Effector CD4-positive, alpha-beta T cell (primary cell): Measurements from ENCODE around the gene PRODH.
A peak's percentile ranks its signal among the peaks of the same experiment; 100 is the strongest.
"Not testable (repeated sequence)": the region's sequence is repeated elsewhere in the genome, so short reads cannot be mapped to it uniquely, and the experiment has no call there.

Experiments used
- DNase-seq: peaks from one replicate; pipeline ENCODE4 v3.0.0-alpha.2; 2020

Gene PRODH

DNA sequence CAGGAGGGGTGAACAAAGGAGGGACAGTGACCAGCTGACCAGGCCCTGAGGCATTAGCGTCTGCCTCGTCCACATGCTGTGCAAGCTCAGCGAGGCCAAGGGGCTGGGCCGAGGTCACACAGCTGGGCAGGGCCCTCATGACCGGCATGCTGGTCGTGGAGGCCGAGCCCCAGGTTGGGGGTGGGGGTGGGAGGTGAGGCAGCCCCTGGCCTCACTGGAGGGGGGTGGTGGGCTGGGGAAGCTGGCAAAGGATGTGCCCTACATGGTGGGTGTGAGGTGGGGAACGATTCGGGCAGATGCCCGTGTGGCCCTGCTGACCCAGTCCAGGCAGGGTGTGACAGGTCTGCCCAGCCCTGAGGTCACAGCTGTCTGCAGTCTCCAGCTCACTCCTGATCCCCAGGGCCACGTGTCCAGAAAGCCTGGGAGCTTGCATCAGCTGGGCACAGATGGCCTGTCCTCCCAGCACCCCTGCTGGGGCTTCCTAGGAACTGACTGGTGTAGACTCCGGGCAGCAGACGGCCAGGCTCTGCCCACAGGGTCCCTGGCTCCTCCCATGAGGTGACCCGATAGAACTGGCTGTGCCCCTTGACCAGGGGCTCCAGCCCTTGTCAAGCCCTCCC, 31.4 kb upstream of the PRODH start:
- not testable (repeated sequence) for DNase-seq

DNA sequence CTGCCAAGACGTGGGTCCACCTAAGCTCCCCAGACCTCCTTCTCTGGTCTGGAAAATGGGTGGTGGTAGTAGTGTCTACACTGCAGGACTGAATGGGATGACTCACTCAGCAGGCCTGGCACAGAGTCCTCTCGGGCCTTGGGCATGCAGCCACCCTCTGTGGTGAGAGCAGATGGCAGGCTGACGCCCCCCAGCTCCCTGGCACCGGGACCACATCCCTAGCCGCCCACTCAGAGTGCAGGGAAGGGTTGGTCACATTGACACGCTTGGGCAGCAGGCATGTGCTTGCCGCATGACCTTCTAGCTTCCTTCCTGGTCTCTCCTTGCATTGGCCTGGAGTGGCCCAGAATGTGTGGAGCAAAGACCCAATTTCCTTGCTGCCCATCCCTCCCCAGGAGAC, 30.7 kb upstream of the PRODH start:
- no peak for DNase-seq

DNA sequence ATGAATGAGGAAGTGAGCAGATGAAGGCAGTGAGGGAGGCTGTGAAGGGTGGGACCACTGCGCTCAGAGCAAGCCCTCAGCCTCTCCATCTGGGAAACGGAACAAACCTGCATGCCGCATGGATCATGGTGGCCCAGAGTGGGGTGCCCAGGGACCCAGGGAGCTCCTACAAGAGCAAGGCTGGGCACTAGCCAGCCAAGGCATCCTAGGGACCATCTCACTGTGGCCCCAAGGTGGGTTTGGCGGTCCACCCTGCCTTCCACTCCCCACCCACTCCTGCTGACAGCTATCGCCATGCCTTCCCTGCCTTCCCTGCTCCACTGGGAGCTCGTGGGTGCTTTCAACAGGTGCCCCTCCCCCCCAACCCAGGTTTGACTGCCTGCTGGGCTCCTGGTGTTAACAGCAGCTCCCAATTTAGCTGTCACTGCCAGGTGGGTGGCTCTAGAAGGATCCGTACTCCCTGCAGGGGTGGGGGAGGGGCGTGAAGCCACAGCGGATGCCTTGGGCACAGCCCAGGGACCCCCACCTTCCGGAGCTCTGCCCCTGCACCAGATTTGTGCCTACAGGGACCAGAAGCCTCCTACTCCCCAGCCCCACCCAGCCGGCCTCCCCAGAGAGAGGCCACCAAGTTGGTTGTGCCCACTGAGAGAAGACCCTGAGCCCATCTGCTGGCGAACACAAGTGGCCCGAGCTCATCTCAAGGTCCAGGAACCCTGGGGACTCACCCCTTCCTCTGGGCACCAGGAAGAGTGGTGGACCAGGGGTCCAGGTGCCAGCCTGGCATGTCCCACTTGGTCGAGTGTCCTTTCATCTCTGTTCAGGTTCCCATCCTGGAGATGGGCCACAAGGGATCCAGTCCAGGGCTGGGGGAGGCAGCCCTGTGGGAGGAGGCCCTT, 29.7 kb upstream of the PRODH start:
- DNase-seq = no peak

DNA sequence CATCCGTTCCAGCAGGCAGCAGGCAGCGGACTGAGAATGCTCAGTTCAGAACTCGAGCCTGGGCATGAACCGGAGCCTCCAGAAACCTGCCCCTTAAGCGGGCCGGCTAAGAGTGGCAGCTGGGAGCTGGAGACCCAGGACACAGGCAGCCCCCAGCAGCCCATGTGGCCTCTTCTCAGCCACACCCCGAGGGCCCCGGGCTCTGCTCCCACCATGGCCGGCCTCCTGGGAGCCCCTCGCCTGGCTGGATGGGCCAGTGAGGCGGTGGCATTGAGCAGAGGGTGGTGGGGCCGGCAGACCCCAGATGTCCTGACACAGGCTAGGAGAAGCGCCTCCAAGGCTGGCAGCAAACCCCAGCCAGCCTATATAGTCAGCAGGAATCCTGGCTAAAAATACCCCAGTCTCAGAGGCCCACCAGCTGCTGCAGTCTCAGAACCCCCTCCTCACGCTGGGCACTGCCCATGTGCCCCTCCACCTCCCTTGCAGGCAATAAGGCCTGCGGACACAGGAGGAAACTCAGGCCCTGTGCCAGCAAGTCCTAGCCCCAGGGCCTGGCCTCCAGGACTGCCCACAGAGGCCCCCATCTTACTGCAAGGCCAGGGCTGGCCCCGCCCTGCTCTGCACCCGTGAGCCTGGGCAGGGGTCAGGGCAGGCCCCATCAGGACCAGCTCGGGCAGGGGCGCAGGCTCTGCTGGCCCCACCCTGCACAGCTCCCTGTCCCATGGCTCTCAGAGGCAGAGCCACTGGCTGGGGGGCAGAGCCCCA, 28.6 kb upstream of the PRODH start:
- not testable (repeated sequence) for DNase-seq

DNA sequence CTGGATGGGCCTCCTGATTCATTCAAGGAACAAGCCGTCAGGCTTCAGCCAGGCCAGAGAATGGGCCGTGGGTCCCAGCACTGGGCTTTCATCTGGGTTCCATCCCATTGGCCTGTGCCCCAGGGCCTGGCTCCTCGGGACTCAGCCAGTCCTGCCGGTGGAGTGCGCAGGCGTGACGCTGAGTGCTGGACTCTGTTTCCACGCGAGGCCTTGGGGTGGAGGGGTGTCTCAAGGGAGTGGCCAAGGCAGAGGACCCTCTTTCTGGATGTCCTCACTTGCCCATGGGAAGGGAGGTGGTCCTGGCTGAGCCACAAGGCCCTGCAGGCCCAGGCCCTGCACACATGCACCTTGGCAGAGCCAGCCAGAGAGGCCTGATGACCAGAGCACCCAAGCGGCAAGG, 28.0 kb upstream of the PRODH start:
- not testable (repeated sequence) for DNase-seq

DNA sequence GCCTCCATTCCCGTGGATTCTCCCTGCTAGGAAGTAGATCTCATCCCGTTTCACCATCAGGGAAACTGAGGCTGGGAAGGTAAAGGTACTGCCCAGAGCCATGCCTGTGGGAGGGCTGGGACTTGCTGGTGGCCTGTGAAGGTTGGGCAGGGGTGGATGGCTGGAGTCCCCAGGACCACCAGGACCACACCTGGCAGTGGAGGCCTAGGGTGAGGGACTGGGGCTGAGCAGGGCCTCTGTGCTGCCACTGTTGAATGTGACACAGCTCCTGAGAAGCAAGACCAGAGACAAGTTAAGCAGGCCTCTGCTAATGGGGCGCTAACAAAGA, 26.2 kb upstream of the PRODH start:
- DNase-seq = no peak

DNA sequence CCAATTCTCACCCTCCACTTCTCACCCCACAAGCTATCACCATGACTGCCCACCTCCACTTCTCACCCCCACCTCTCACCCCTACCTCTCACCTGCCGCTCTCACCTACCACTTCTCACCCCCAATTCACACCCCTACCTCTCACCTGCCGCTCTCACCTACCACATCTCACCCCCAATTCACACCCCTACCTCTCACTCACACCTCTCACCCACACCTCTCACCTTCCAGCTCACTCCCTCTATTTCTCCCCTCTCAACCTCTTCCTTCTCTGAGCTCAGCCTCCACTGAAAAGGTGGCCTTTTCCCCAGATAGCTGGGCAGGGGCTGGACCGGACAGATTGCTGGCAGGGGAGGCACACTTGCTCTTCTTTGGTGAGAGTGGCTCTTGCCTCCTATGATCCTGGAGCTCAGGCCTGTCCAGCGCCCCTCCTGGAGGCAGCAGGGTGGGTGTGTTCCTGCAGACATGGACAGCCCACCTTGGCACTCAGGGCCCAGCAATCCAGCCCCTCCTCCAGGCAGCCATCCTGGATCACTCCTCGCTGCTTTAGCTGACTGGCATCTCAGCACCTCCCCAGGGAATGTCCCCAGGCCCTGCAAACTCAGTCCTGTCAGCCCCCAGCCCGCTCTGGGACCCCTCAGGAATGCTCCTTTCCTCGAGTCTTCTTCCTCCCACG, 25.7 kb upstream of the PRODH start:
- DNase-seq = not testable (repeated sequence)

DNA sequence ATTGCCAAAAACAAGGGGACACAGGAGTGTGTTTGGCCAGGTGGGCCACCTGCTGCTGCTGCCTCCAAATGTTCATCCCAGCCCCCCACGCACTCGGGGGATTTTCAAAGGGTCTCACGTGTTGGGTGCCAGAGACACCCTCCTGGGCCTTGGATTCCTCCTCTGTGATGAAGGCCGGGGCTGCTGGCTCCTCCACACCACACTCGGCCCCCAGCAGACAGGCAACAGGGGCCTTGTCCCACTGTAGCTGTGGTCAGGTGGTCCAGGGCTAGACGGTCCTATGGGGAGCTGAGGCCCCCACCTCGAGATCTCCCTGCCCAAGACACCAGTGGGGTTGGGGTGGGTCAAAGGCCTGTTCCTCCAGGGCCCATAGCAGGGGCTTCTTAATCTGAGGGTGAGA, 25.1 kb upstream of the PRODH start:
- DNase-seq = not testable (repeated sequence)

DNA sequence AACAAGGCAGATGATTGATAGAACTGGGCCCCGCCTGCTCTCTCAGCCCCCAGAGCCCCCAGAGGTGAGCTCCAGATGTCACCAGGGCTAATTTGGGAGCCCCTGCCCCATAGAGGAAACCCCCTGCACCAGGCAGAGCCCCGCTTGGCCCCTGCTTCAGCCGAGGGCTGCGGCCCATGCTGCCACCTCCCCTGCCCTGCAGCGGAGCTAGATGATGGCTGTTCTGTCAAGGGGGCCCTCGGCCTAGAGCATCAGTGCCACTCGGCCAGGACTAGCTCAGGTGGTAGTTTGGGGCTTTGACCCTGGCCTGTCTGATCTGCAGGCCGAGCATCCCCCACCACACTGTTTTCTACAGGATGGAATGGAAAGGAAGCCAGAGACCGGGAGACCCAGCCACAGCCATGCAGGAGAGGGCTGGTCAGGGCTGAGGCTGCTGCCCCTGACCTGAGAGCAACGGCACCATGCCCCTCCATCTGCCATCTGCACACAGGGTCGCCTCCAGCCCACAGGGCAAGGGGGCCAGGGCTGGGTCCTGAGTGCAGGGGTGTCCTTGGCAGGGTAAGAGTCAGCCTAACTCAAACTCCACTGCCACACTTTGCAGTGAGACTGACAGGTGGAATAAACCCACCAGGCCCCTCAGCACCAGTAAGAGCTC, 24.2 kb upstream of the PRODH start:
- DNase-seq = not testable (repeated sequence)

DNA sequence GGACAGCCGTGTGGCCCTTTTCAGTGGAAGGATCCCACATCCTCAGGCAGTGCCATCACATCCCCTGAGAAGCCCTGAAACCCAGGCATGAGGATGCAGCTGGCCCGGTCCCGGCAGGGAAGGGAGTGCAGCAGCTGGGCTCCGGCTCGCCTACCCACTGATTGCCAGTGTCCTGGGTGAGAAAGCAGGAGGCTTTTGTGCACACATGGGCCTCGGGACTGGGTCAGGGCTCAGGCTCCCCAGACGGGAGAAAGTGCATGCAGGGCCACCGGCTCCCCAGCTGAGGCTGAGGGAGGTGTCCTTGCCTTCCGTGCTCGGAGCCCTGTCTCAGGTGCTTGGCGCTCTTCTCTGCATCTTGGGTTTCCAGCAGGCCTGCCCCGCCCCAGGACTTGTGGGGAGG, 23.6 kb upstream of the PRODH start:
- not testable (repeated sequence) for DNase-seq

DNA sequence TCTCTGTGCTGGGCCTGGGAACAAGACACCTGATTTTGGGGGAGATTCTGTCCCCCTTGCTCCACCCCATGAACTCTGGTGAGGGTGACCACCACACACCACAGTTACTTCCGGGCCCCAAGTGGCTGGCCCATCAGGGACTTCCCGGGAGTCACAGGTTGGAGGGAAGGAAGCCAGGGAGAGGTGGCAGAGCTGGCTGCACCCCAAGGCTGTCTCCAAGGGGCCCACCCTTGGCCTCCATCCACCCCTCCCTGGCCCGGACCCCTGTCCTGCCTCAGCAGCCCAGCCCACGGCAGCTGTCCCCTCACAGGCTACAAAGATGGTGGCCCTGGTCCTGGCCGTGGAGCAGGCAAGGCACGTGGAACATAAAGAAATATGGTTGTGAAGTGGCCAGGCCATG, 23.2 kb upstream of the PRODH start:
- not testable (repeated sequence) for DNase-seq

DNA sequence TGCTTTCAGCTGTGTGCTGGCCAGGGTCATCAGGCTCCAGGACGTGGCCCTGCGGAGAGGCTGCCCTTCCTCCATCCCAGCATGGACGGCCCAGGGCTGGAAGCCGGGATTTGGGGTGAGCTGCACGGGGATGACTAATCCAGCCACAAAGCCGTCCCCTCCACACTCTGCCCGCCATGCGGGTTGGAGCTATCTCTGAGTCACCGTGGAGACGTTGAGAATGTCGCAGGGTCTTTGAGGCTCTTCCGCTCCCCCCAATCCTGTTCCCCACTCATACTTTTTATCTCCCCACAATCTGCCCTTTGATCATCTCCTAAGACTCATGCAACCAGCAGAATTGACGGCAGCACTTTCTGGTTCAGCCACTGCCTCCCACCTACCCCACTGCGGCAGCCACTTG, 22.6 kb upstream of the PRODH start:
- DNase-seq = not testable (repeated sequence)

DNA sequence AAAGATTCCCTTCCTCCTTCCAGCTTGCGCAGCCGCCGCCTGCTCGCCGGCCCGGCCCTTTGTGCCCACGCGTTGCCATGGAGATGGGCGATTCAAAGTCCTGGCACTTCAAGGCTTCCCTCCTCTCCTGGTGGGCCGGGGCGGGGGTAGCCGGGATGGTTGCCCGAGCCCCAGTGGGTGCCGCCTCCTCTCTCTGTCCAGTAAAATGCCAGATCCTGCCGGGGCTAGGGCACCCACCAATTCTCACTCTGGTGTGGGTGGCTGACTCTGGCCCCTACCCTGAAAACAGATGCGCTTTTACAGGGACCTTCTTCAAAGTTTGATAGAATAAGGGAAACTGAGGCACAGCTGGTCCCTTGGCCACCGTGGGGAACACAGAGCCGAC, 22.2 kb upstream of the PRODH start:
- not testable (repeated sequence) for DNase-seq

DNA sequence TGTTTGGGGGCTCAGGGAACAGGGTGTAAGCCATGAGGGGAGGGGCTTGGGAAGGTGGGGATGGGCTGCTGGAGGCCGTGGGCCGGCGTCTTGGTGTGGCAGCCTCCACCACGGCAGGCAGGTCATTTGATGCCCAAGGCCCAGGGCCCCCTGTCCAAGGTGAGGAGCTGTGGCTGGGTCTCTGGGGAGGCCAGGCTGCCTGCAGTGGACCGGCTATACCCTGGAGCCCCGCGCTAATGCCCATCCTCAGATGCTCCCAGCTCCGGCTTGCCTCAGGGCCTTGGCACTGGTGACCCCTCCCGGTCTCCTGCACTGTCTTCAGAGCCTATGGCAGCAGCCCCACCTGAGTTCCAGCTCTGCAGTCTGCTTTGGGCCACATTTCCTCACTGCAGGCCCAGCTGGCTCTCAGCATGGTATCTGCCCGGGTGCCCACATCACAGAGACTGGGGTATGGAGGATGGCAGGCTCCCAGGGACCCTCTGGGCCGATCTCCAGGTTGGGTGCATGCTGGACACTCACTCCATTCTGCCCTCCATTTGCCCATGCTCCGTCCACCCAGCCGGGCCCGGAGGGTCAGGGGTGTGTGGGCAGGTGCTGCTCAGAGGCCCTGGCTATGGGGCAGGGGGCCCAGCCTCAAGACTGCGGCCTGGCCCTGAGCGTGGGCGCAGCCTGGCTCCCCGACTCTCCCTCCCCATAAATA, 21.7 kb upstream of the PRODH start:
- DNase-seq = not testable (repeated sequence)

DNA sequence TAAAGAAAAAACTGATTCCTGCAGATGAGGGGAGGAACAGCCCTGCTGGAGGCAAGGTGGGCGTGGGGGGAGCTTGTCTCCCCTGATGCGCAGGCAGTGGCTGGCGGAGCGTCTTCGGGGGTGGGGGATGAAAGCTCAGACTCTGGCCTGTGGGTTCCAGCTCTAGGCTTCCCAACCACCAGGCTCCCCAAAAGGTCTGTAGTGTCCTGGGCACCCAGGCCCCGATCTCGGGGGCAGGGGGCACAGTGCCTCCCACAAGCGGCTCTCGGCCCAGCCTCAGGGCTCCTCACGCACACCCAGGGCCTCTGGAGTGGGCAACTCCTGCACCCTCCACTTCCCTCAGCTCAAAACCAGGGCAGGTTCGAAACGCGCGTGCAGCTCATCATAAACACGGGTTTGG, 20.9 kb upstream of the PRODH start:
- DNase-seq = not testable (repeated sequence)

DNA sequence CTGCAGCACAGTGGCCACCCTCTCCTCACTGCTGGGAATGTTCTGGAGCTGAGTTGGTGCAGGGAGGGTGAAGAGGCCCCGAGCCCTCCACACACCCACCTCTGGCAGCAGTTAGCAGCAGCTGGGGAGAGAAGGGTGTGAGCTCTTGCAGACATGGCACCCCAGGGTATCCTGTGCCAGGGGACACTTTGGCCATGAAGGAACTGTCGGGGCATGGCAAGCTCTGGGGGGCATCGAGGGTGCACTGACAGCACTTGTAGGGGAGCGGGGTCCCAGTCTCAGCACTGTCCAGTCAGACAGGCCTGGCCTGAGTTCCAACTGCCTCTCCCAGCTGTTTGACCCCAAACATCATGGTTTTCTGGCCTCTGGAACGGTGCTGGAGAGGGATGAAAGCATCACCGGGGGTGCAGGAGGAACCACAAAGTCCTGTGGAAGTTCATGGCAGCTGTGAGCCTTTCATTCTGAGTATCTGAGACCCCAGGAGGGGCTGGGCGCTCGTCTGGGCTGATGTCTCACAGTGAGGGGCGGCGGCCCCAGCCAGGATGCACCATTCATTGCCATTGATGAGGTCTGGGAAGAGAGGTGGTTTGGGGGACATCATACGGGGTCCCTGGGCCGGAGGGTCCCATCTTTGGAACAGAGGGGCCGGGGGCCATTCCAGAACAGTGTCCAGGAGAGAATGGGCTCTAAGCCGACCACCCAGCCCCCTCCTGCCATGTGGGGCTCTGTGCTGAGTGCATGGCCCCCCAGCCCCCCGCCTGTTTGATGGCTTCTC, 20.2 kb upstream of the PRODH start:
- DNase-seq = not testable (repeated sequence)

DNA sequence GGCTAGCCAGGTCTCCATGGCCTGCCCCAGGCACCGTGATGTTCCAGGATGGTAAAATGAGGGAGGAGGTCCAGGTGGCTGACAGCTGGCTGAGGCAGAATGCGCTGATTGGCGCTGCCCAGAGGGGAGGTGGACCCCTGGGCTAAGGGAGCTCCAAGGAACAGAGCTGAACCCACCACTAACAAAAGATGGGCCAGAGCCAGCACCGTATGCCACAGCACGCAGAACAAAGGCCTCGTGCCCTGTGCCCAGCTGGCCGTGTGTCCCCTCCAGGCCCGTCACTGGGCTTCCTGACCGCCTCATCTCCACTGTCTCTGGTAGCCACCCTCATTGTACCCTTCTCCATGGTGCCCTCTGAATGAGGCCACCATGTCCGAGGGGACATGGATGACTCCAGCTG, 19.6 kb upstream of the PRODH start:
- DNase-seq = no peak

DNA sequence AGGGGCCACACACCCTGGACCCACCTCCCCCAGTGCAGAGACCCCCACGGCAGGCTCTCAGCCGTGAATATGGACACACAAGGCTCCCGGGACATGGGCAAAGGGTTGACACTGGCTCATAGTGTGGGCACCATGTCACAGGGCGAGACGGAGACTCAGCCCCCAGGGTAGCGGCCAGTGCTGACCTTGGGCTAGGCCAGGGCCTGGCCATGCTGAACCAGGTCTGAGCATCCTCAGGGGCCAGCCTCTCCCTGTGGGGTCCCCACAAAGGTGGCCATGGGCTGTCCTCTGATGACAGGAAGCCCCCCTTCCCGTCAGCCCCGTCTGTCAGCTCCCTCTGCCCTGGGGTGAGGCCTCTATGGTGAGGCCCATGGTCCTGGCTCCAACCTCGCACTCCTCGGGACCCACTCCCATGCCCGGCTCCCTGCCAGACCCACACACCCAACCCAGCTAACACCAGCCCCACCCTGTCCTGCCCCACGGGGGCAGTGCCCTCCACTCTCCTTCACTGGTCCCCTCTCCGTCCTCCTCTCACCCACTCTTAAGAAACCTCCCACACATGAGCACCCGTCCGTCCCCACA, 19.0 kb upstream of the PRODH start:
- no peak for DNase-seq

DNA sequence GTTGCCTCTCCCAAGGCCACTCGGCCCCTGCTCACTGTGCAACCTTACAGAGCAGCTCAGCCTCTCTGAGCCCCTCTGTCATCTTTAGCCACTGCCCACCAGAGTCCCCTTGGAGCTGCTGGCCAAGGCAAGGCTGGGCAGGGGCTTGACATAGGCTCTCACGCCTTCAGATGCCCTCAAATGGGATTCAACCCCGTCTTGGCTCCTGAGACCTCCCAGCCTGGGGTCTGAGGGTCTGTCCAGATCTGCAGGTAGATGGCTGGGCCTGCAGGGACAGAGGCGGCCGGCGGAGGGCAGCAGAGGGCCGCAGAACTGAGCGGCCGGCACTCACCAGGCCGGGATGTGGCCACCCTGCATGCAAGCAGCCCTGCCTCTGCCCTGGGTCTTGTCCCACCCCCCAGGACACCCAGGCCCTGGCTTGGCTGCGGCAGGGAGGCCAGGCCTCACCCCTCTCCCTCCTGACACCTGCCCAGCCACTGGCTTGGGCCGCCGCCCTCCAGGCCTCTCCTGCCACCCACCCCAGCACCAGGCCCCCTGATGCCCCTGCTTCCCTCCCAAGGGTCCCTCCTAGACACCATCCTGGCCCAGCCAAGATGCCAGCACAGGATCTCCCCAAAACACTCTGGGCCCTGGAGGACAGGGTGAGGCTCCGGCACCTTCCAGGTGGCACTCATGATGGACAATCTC, 18.4 kb upstream of the PRODH start:
- peak; percentile 22 for DNase-seq

DNA sequence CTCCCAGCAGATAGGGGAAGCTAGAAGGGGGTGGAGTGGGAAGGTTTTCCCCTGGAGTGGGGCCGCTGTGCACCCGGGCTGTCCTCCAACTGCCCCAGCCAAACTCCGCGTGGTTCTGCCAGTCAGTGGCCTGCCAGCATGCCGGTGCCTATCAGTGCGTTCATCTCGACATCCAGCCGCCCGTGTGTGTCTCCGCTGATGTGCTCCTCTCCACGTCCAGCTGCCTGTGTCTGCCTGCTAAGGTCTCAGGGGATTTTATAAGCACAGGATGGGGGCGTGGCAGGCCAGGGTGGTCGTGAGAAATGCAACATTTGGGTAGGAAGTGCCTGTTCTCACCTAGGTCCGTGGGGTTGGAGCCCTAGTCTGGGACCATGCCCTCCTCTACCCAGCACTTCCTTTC, 17.0 kb upstream of the PRODH start:
- not testable (repeated sequence) for DNase-seq
